Trophoblast cell (in vitro differentiated cells and primary cell): ENCODE results near the gene TAS2R9.

Experiments
- DNase-seq, 2 donors: peaks; one replicate each; pipeline ENCODE4 v3.0.0-alpha.2; 2016
- H2AFZ ChIP-seq: 2 replicates; pipeline ENCODE4 v1.6.1; 2013; ENCODE audit warnings: low read length, moderate library complexity, mild to moderate bottlenecking; ENCODE audit not compliant: insufficient read depth, poor library complexity
- H2AK5ac ChIP-seq: 2 replicates; pipeline ENCODE4 v1.6.1; 2013; ENCODE audit warnings: mild to moderate bottlenecking, low read length
- H2BK120ac ChIP-seq: 2 replicates; pipeline ENCODE4 v1.6.1; 2013; ENCODE audit warnings: low read length, mild to moderate bottlenecking, moderate library complexity; ENCODE audit not compliant: insufficient read depth, poor library complexity
- H2BK12ac ChIP-seq: 2 replicates; pipeline ENCODE4 v1.6.1; 2013; ENCODE audit warnings: mild to moderate bottlenecking, low read length, moderate library complexity
- H2BK5ac ChIP-seq: 2 replicates; pipeline ENCODE4 v1.6.1; 2013; ENCODE audit warnings: low read length, low read depth, moderate library complexity, mild to moderate bottlenecking; ENCODE audit not compliant: poor library complexity
- H3K14ac ChIP-seq: 2 replicates; pipeline ENCODE4 v1.6.1; 2013; ENCODE audit warnings: mild to moderate bottlenecking, low read length
- H3K18ac ChIP-seq: 2 replicates; pipeline ENCODE4 v1.6.1; 2013; ENCODE audit warnings: mild to moderate bottlenecking, low read length
- H3K23ac ChIP-seq: 2 replicates; pipeline ENCODE4 v1.6.1; 2013; ENCODE audit warnings: low read length
- H3K27ac ChIP-seq: 2 replicates; pipeline ENCODE4 v1.5.1; 2013; ENCODE audit warnings: low read depth, mild to moderate bottlenecking, inconsistent platforms, low read length, moderate library complexity
- H3K27me3 ChIP-seq: 2 replicates; pipeline ENCODE4 v1.6.1; 2013; ENCODE audit warnings: inconsistent platforms, mild to moderate bottlenecking, low read length, moderate library complexity; ENCODE audit not compliant: insufficient read depth
- H3K36me3 ChIP-seq, 2 experiments: 1 replicate in 1 of 2; 2 replicates in 1 of 2; pipeline ENCODE4 v1.6.1; 2013; ENCODE audit warnings: low read length in 2 of 2, mild to moderate bottlenecking in 2 of 2, moderate library complexity in 1 of 2; ENCODE audit not compliant: insufficient read depth in 2 of 2, control insufficient read depth in 1 of 2
- H3K4ac ChIP-seq: 2 replicates; pipeline ENCODE4 v1.6.1; 2013; ENCODE audit warnings: low read depth, mild to moderate bottlenecking, low read length, moderate library complexity
- H3K4me1 ChIP-seq, 2 experiments: 1 replicate in 1 of 2; 2 replicates in 1 of 2; pipeline ENCODE4 v1.6.1; 2013; ENCODE audit warnings: low read length in 2 of 2, mild to moderate bottlenecking in 2 of 2, moderate library complexity in 1 of 2; ENCODE audit not compliant: insufficient read depth in 2 of 2, control insufficient read depth in 1 of 2
- H3K4me2 ChIP-seq: 2 replicates; pipeline ENCODE4 v1.6.1; 2013; ENCODE audit warnings: inconsistent platforms, mild to moderate bottlenecking, low read length, moderate library complexity
- H3K4me3 ChIP-seq: 2 replicates; pipeline ENCODE4 v1.5.1; 2013; ENCODE audit warnings: mild to moderate bottlenecking, low read depth, low read length, inconsistent platforms
- H3K79me1 ChIP-seq: one replicate; pipeline ENCODE4 v1.6.1; 2013; ENCODE audit warnings: low read length
- H3K79me2 ChIP-seq: 2 replicates; pipeline ENCODE4 v1.6.1; 2013; ENCODE audit warnings: low read length, mild to moderate bottlenecking; ENCODE audit not compliant: control insufficient read depth, insufficient read depth, poor library complexity
- H3K9ac ChIP-seq: 2 replicates; pipeline ENCODE4 v1.6.1; 2013; ENCODE audit warnings: mild to moderate bottlenecking, low read length
- H3K9me3 ChIP-seq: 2 replicates; pipeline ENCODE4 v1.6.1; 2013; ENCODE audit warnings: low read depth, mild to moderate bottlenecking, control low read depth, inconsistent platforms, low read length; ENCODE audit not compliant: insufficient read depth
- H4K12ac ChIP-seq: 2 replicates; pipeline ENCODE4 v1.6.1; 2013; ENCODE audit warnings: low read depth, mild to moderate bottlenecking, low read length, moderate library complexity
- H4K8ac ChIP-seq: 2 replicates; pipeline ENCODE4 v1.6.1; 2013; ENCODE audit warnings: low read depth, mild to moderate bottlenecking, low read length, moderate library complexity
- H4K91ac ChIP-seq: one replicate; pipeline ENCODE4 v1.6.1; 2013; ENCODE audit warnings: low read depth, mild to moderate bottlenecking, low read length, moderate library complexity
- WGBS: extraction: QIAGEN DNeasy Blood & Tissue Kit; methylation state at CpG from one replicate; pipeline ENCODE4 v1.1.7; 2013; ENCODE audit warnings: missing lambda C conversion rate; ENCODE audit not compliant: insufficient read length, insufficient coverage; ENCODE audit errors: extremely low coverage; 5-methylcytosine and 5-hydroxymethylcytosine counted together

TAS2R9 gene

DNA sequence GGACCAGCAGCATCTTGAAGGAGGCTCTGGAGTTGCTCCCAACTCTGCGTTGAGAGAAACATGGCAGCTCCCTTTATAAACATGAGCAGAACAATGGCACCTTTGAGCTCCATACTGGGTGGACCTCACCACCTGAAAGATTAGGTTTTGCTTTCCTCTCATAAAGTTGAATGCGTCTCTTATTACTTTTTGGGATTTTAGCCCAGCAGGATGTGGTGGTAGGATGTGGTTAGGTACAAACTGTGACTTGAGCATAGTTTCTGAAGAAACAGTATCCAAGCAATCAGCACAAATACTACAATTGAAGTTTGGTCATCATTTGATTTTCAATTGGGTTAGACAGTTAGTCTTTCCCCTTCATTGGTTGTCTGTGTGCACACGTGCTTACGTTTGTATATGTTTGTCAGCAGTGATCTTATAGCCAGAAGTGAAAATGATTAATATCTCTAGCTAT is 39.5 kb upstream of the TAS2R9 start, which contains the start of gene PRR4:
PRR4 (minus strand) TSS at position 51 of the 454 bp plus-strand sequence; CDS start at position 13, 38 bp downstream.
- H3K27me3 ChIP-seq, result no peaks in the 10 kb centered on the region
- no peak within 1 kb of the TSS for H2AFZ ChIP-seq
- H3K79me2 ChIP-seq, result no peaks in the 10 kb centered on the region
- no peak within 1 kb of the TSS for H4K8ac ChIP-seq
- H2BK12ac ChIP-seq, result no peak within 1 kb of the TSS
- no peak within 1 kb of the TSS for H3K27ac ChIP-seq
- DNase-seq, result no peak
- peaks cover 1 to 3% of the 10 kb centered on the region in 2 experiments for H3K36me3 ChIP-seq
- H3K18ac ChIP-seq, result no peak within 1 kb of the TSS
- H4K91ac ChIP-seq, result no peak within 1 kb of the TSS
- no peak within 1 kb of the TSS for H2BK120ac ChIP-seq
- no peak within 1 kb of the TSS for H2AK5ac ChIP-seq
- no peaks in the 10 kb centered on the region for H3K4me1 ChIP-seq
- H4K12ac ChIP-seq, result no peak within 1 kb of the TSS
- H3K14ac ChIP-seq, result no peak within 1 kb of the TSS
- WGBS, result no CpG with 5 or more reads among the region's 4 CpGs
- no peak within 1 kb of the TSS for H3K4ac ChIP-seq
- no peak within 1 kb of the TSS for H3K4me3 ChIP-seq
- no peaks in the 10 kb centered on the region for H3K79me1 ChIP-seq
- no peak within 1 kb of the TSS for H2BK5ac ChIP-seq
- no peak within 1 kb of the TSS for H3K23ac ChIP-seq
- no peak within 1 kb of the TSS for H3K9ac ChIP-seq
- H3K4me2 ChIP-seq, result no peak within 1 kb of the TSS
- H3K9me3 ChIP-seq, result peaks cover 4% of the 10 kb centered on the region

DNA sequence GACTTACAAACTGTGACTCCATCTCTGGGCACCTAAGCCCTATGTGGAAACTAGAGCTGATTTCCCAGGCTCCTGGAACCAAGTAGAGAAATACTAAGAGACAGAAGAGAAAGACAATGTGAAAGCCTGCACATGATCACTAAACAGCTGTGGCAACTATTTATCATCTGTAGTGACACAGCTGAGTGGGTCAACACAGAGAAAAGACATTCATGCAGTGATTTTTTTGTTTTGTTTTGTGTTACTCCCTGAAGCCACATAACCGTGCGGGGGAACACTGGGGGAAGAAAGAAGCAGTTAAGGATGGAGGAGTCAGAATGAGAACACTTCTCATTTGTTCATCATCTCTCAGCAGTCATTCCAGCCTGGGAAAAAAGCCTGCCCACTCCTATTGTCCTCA is 37.8 kb upstream of the TAS2R9 start:
- no peaks in the 10 kb centered on the region for H3K79me2 ChIP-seq
- H3K79me1 ChIP-seq, result no peaks in the 10 kb centered on the region
- H3K4me3 ChIP-seq, result no peak overlapping the region
- H4K91ac ChIP-seq, result no peak overlapping the region
- no peak overlapping the region for H2AK5ac ChIP-seq
- no CpG with 5 or more reads among the region's 2 CpGs for WGBS
- no peak overlapping the region for H3K14ac ChIP-seq
- H2AFZ ChIP-seq, result no peak overlapping the region
- no peak overlapping the region for H3K18ac ChIP-seq
- no peaks in the 10 kb centered on the region for H3K9me3 ChIP-seq
- no peak overlapping the region for H2BK12ac ChIP-seq
- H3K4ac ChIP-seq, result no peak overlapping the region
- no peak overlapping the region for H4K12ac ChIP-seq
- H3K36me3 ChIP-seq, result peaks cover 1 to 3% of the 10 kb centered on the region in 2 experiments
- H3K27ac ChIP-seq, result no peak overlapping the region
- no peaks in the 10 kb centered on the region for H3K27me3 ChIP-seq
- H3K9ac ChIP-seq, result peak overlapping the region; percentile 46
- H4K8ac ChIP-seq, result no peak overlapping the region
- DNase-seq, result no peak
- no peaks in the 10 kb centered on the region for H3K4me1 ChIP-seq
- no peak overlapping the region for H2BK120ac ChIP-seq
- no peak overlapping the region for H3K23ac ChIP-seq
- H3K4me2 ChIP-seq, result no peak overlapping the region
- H2BK5ac ChIP-seq, result no peak overlapping the region

DNA sequence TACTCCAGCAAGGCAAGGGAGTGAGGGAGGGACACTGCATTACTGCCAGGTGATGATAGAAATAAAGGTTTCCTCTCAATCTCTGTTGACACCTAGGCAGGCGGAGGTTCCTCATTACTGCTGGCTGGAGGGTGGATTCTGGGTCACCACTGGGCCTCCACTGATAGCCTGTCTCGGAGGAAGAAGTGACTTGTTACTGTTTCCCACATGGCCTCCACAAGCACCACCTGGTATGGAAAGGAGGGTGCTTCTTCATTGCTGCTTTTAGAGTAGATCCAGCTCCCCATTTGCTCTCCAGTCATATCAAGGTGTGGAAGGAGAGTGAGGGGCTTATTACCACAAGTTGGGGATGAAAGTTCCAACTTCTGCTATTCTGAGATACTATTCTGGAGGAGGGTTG is 32.9 kb upstream of the TAS2R9 start:
- no peak overlapping the region for H4K12ac ChIP-seq
- no peaks in the 10 kb centered on the region for H3K27me3 ChIP-seq
- no peak overlapping the region for H4K91ac ChIP-seq
- H2BK5ac ChIP-seq, result no peak overlapping the region
- H3K4me2 ChIP-seq, result no peak overlapping the region
- DNase-seq, result no peak
- H3K23ac ChIP-seq, result peak overlapping the region; percentile 74
- H2BK12ac ChIP-seq, result no peak overlapping the region
- WGBS, result no CpG with 5 or more reads among the region's 2 CpGs
- H3K9me3 ChIP-seq, result no peaks in the 10 kb centered on the region
- H3K27ac ChIP-seq, result no peak overlapping the region
- no peaks in the 10 kb centered on the region for H3K79me2 ChIP-seq
- H3K14ac ChIP-seq, result no peak overlapping the region
- H2AFZ ChIP-seq, result no peak overlapping the region
- H3K4me3 ChIP-seq, result no peak overlapping the region
- H3K4me1 ChIP-seq, result no peaks in the 10 kb centered on the region
- H3K36me3 ChIP-seq, result peaks cover 1 to 3% of the 10 kb centered on the region in 2 experiments
- no peak overlapping the region for H4K8ac ChIP-seq
- H3K9ac ChIP-seq, result no peak overlapping the region
- H2AK5ac ChIP-seq, result no peak overlapping the region
- H2BK120ac ChIP-seq, result no peak overlapping the region
- H3K18ac ChIP-seq, result no peak overlapping the region
- H3K79me1 ChIP-seq, result no peaks in the 10 kb centered on the region
- no peak overlapping the region for H3K4ac ChIP-seq

DNA sequence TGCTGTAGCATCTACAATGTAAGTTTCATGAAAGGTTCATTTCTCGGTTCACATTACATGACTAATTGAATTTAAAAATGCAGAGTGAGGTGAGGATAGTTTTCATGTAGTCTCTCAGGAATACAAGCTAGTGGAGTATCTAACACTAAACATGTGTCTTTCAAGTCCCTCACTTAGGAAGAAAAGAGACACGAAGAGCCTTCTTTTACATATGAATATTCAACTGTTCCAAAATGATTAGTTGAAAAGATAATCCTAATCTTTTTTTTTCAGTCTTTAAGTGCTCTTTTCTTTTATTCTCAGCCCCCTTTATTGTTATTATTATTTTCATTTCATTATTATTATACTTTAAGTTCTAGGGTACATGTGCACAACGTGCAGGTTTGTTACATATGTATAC is 28.5 kb upstream of the TAS2R9 start:
- no peak overlapping the region for H2BK120ac ChIP-seq
- H4K12ac ChIP-seq, result no peak overlapping the region
- no peak overlapping the region for H3K4me3 ChIP-seq
- no peak for DNase-seq
- no peak overlapping the region for H3K18ac ChIP-seq
- H2BK12ac ChIP-seq, result no peak overlapping the region
- no peak overlapping the region for H3K9ac ChIP-seq
- no peak overlapping the region for H4K91ac ChIP-seq
- no peak overlapping the region for H3K4me2 ChIP-seq
- H2BK5ac ChIP-seq, result no peak overlapping the region
- H3K4ac ChIP-seq, result no peak overlapping the region
- H3K79me2 ChIP-seq, result no peaks in the 10 kb centered on the region
- H2AK5ac ChIP-seq, result no peak overlapping the region
- no peak overlapping the region for H3K14ac ChIP-seq
- no peak overlapping the region for H3K27ac ChIP-seq
- H3K27me3 ChIP-seq, result no peaks in the 10 kb centered on the region
- no peaks in the 10 kb centered on the region for H3K9me3 ChIP-seq
- H4K8ac ChIP-seq, result no peak overlapping the region
- no peak overlapping the region for H2AFZ ChIP-seq
- no peaks in the 10 kb centered on the region for H3K4me1 ChIP-seq
- H3K36me3 ChIP-seq, result no peaks in the 10 kb centered on the region
- no peaks in the 10 kb centered on the region for H3K79me1 ChIP-seq
- no CpG with 5 or more reads among the region's 3 CpGs for WGBS
- no peak overlapping the region for H3K23ac ChIP-seq
